Measurements from ENCODE around the gene POP4. TPM values are rescaled to one million over a fixed set of nuclear protein-coding genes. Genes with fewer than 3 reads are reported as not detected.

Gene POP4
- total and polyA plus RNA-seq, 7 donors: 45.3 to 144 (median 63.9) TPM

DNA sequence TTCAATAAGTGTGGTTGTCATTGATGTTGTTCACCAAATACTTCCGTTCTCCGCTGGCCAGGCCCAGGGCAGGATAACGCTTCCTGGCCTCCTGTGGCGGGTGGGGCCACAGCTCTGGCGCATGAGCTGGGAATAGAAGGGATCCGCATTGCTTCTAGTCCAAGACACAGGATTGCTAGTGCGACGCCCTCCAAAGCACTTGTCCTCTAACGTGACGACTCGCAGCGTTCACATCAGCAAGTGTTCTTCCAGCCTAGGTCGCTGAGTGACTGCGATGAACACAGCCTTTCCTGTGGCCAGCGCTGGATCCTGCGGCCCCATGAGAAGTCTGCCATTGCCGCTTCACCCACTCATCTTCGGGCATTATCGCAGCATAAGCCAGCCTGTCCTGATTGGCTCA lies 40.9 kb upstream of the POP4 start:
- Histone ChIP-seq H3K27ac (no peak overlapping the region), H3K36me3 (ENCODE audit: insufficient read depth in 1 of 2, low read depth in 1 of 2) (no peaks in the 10 kb centered on the region), H3K4me1 (no peaks in the 10 kb centered on the region), H3K4me3 (no peak overlapping the region), H3K27me3 (ENCODE audit: insufficient read depth in 3 of 3, low read length in 2 of 3) (peaks cover 0 to 14% (median 6%) of the 10 kb centered on the region in 3 donors), H3K9me3 (peaks cover under 1% of the 10 kb centered on the region)
- TF ChIP-seq, protein P1, sequence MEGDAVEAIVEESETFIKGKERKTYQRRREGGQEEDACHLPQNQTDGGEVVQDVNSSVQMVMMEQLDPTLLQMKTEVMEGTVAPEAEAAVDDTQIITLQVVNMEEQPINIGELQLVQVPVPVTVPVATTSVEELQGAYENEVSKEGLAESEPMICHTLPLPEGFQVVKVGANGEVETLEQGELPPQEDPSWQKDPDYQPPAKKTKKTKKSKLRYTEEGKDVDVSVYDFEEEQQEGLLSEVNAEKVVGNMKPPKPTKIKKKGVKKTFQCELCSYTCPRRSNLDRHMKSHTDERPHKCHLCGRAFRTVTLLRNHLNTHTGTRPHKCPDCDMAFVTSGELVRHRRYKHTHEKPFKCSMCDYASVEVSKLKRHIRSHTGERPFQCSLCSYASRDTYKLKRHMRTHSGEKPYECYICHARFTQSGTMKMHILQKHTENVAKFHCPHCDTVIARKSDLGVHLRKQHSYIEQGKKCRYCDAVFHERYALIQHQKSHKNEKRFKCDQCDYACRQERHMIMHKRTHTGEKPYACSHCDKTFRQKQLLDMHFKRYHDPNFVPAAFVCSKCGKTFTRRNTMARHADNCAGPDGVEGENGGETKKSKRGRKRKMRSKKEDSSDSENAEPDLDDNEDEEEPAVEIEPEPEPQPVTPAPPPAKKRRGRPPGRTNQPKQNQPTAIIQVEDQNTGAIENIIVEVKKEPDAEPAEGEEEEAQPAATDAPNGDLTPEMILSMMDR (IDR thresholded peaks at IDR 0.05): no peak
- ATAC-seq (no peak), DNase-seq (no peak)
- WGBS, 3 donors: 82 to 85% (median 85%) methylated on average over 19 of the region's 19 CpGs
- intact Hi-C loops (cut with DNase I): no loop called here

DNA sequence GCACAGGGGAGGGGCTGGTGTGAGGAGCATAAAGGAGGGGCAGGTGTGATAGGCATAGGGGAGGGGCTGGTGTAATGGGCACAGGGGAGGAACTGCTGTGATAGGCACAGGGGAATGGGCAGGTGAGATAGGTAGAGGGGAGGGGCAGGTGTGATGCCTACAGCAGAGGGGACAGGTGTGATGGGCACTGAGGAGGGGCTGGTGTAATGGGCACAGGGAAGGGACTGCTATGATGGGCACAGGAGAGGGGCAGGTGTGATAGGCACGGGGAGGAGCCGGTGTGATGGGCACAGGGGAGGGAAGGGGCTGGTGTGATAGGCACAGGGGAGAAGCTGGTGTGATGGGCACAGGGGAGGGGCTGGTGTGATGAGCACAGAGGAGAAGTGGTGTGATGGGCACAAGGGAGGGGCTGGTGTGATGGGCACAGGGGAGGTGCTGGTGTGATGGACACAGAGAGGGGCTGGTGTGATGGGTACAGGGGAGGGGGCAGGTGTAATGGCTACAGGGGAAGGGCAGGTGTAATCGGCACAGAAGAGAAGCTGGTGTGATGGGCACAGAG lies 39.5 kb upstream of the POP4 start:
- Histone ChIP-seq H3K36me3 (ENCODE audit: insufficient read depth in 1 of 2, low read depth in 1 of 2) (no peaks in the 10 kb centered on the region), H3K27me3 (ENCODE audit: insufficient read depth in 3 of 3, low read length in 2 of 3) (peaks cover 0 to 26% (median 4%) of the 10 kb centered on the region in 3 donors), H3K4me3 (no peak overlapping the region), H3K27ac (no peak overlapping the region), H3K4me1 (no peaks in the 10 kb centered on the region), H3K9me3 (no peaks in the 10 kb centered on the region)
- WGBS, 3 donors: 85 to 91% (median 88%) methylated on average over 3 of the region's 3 CpGs
- intact Hi-C loops (cut with DNase I): no loop called here
- DNase-seq (no peak), ATAC-seq (no peak)
- TF ChIP-seq, protein P1 (IDR thresholded peaks at IDR 0.05): no peak

DNA sequence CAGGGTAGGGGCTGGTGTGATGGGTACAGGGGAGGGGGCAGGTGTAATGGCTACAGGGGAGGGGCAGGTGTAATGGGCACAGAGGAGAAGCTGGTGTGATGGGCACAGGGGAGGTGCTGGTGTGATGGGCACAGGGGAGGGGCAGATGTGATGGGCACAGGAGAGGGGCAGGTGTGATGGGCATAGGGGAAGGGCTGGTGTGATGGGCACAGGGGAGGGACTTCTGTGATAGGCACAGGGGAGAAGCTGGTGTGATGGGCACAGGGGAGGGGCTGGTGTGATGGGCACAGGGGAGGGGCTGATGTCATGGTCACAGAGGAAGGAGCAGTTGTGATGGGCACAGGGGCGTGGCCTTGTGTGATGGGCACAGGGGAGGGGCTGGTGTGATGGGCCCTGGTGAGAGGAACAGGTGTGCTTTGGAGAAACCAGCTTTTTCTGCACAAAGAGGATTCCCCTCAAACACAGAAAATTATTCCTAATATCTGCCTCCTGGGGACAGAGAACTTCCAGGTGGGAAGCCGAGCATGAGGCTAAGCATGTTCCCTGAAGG lies 38.6 kb upstream of the POP4 start:
- H3K27me3 ChIP-seq (ENCODE audit: insufficient read depth in 3 of 3, low read length in 2 of 3): peaks cover 0 to 33% (median 4%) of the 10 kb centered on the region in 3 donors
- TF ChIP-seq, protein P1 (IDR thresholded peaks at IDR 0.05): no peak
- 60 to 73% (median 73%) methylated on average over 2 of the region's 2 CpGs for WGBS, 3 donors

DNA sequence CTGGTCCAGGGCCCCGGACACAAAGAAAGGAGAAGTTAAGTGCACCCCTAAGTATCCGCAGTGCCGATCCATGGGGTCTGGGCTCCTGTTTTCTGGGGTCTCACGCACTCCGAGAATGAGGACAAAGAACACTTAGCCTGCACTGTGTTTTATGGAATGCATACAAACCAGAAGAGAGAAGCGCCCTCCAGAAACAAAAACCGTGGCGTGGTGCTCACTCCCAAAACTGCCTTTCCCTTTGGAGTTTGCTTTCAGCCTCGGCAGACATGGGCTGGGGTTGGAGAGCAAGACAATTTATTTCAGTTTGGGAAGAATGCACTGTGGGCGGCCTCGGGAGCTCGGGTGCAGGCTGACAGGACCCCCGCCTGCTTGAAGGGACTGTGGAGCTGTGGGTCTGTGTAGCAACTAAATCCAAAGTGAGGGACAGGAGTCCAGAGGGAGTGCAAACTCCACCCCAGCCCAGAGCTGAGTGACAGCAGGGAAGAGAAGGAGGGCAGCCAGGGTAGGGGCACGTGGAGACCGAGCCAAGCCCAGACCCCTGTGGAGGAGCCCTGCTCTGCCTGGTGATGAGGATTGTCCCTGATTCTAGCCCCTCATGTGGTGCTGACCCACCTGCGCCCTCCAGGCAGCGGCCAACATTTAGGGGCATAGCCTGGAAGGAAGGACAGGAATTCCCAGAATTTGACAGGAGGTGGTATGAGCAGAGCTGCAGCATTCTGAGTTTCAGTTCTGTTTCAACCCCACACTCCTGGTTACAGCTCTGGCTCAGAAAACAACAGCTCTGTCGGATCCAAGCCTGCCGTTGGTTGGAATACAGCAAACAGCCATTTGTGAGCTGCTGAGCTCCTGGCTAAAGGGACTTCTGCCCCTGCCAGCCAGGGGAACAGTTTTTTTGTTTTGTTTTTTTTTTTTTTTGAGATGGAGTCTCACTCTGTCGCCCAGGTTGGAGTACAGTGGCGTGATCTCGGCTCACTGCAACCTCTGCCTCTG lies 37.8 kb upstream of the POP4 start:
- H3K27ac ChIP-seq: no peak overlapping the region
- intact Hi-C loops (cut with DNase I): no loop called here
- H3K4me1 ChIP-seq: no peaks in the 10 kb centered on the region
- TF ChIP-seq, protein P1 (IDR thresholded peaks at IDR 0.05): no peak
- no peaks in the 10 kb centered on the region for H3K9me3 ChIP-seq
- H3K36me3 ChIP-seq (ENCODE audit: insufficient read depth in 1 of 2, low read depth in 1 of 2): no peaks in the 10 kb centered on the region
- H3K27me3 ChIP-seq (ENCODE audit: insufficient read depth in 3 of 3, low read length in 2 of 3): peaks cover 0 to 39% (median 4%) of the 10 kb centered on the region in 3 donors
- ATAC-seq: no peak
- 64 to 66% (median 65%) methylated on average over 20 to 22 of the region's 22 CpGs for WGBS, 3 donors
- H3K4me3 ChIP-seq: no peak overlapping the region
- DNase-seq: no peak

More for the DNA sequence above, 38.6 kb upstream of the POP4 start:
- DNase-seq (no peak), ATAC-seq (no peak)
- no peaks in the 10 kb centered on the region for H3K36me3 ChIP-seq (ENCODE audit: insufficient read depth in 1 of 2, low read depth in 1 of 2)
- H3K9me3 ChIP-seq: no peaks in the 10 kb centered on the region
- H3K27ac ChIP-seq: no peak overlapping the region
- intact Hi-C loops (cut with DNase I): no loop called here
- no peaks in the 10 kb centered on the region for H3K4me1 ChIP-seq
- no peak overlapping the region for H3K4me3 ChIP-seq
